DOHH2 (cell line): ENCODE results near the gene COX7A2L.

Experiments
- H3F3A ChIP-seq: fragments of 200-600 bp; sonication (generic), shearing (Covaris generic); 2 replicates; pipeline ENCODE4 v1.6.0; 2016; ENCODE audit warnings: antibody characterized with exemption, mild to moderate bottlenecking; ENCODE audit not compliant: control insufficient read depth, insufficient read depth
- H3K27ac ChIP-seq: fragments of 200-600 bp; sonication (generic); 2 replicates; pipeline ENCODE4 v1.5.1; 2014; ENCODE audit warnings: low read depth, mild to moderate bottlenecking, low read length, moderate library complexity
- H3K27me3 ChIP-seq: fragments of 200-600 bp; sonication (generic); 2 replicates; pipeline ENCODE4 v1.6.1; 2014; ENCODE audit warnings: mild to moderate bottlenecking, low read length, mixed read lengths; ENCODE audit not compliant: control insufficient read depth
- H3K36me3 ChIP-seq: fragments of 200-600 bp; sonication (generic); 2 replicates; pipeline ENCODE4 v1.6.1; 2014; ENCODE audit warnings: mild to moderate bottlenecking, low read length, moderate library complexity, mixed read lengths; ENCODE audit not compliant: control insufficient read depth
- H3K4me1 ChIP-seq: fragments of 200-600 bp; sonication (generic); 2 replicates; pipeline ENCODE4 v1.6.1; 2014; ENCODE audit warnings: mild to moderate bottlenecking, low read length, mixed read lengths; ENCODE audit not compliant: control insufficient read depth
- H3K4me2 ChIP-seq: fragments of 200-600 bp; sonication (generic); 2 replicates; pipeline ENCODE4 v1.6.0; 2014; ENCODE audit warnings: mild to moderate bottlenecking, low read length, moderate library complexity
- H3K4me3 ChIP-seq: fragments of 200-600 bp; sonication (generic); 2 replicates; pipeline ENCODE4 v1.5.1; 2014; ENCODE audit warnings: mild to moderate bottlenecking, low read length, mixed read lengths
- H3K79me2 ChIP-seq: fragments of 200-600 bp; sonication (generic); 2 replicates; pipeline ENCODE4 v1.6.1; 2014; ENCODE audit warnings: mild to moderate bottlenecking, low read length, mixed read lengths; ENCODE audit not compliant: control insufficient read depth
- H3K9me2 ChIP-seq: fragments of 200-600 bp; sonication (generic); replicated peaks from 2 replicates; pipeline ENCODE4 v1.6.1; 2014; ENCODE audit warnings: mild to moderate bottlenecking, low read length, mixed read lengths; ENCODE audit not compliant: control insufficient read depth
- H3K9me3 ChIP-seq: fragments of 200-600 bp; sonication (generic); 2 replicates; pipeline ENCODE4 v1.6.1; 2014; ENCODE audit warnings: antibody characterized with exemption, low read length, mixed read lengths; ENCODE audit not compliant: control insufficient read depth, insufficient read depth
- H4K20me1 ChIP-seq: fragments of 200-600 bp; sonication (generic); 2 replicates; pipeline ENCODE4 v1.6.0; 2014; ENCODE audit warnings: low read depth, mild to moderate bottlenecking, antibody characterized with exemption, low read length, moderate library complexity; ENCODE audit not compliant: control insufficient read depth, insufficient read depth
- EZH2phosphoT487 ChIP-seq: fragments of 200-600 bp; sonication (generic); IDR thresholded peaks from 2 replicates; pipeline ENCODE4 v1.6.1; 2017; ENCODE audit warnings: borderline replicate concordance, mild to moderate bottlenecking, antibody characterized with exemption, low read length, moderate library complexity, mixed read lengths
- TF ChIP-seq, protein P1 (sequence below): fragments of 200-600 bp; sonication (generic); IDR thresholded peaks from one replicate; pipeline ENCODE4 v1.5.1; 2014; ENCODE audit warnings: antibody characterized with exemption, mild to moderate bottlenecking, low read depth, low read length; ENCODE audit not compliant: poor library complexity, severe bottlenecking

Gene COX7A2L

DNA sequence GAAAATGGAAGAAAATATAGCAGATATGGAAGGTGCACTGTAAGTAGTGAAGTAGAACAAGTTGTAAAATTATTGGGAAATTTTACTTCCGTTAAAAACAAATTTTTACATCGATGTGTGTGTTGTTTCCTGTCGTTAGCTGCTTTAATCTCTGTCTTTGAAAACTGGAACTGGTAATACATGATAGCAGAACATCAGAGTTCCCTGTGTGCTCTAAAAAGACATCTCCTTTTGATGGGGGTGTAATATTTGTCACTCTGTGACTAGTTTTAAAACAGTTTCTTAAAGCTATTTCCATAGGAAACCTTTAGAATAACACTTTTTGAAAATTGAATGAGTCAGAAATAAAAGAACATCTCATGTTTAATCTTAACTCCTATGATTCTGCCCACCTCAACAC, 43.5 kb downstream of the COX7A2L start:
- H3K79me2 ChIP-seq: no peaks in the 10 kb centered on the region
- H3K4me3 ChIP-seq: no peak overlapping the region
- no peaks in the 10 kb centered on the region for H3K9me2 ChIP-seq
- H3K4me1 ChIP-seq: no peaks in the 10 kb centered on the region
- H3K36me3 ChIP-seq: no peaks in the 10 kb centered on the region; the same call in 1 of the 2 replicates
- no peak overlapping the region for H3K4me2 ChIP-seq
- no peaks in the 10 kb centered on the region for H4K20me1 ChIP-seq
- H3F3A ChIP-seq: no peaks in the 10 kb centered on the region
- H3K27ac ChIP-seq: no peak overlapping the region
- no peaks in the 10 kb centered on the region for H3K27me3 ChIP-seq
- no peaks in the 10 kb centered on the region for H3K9me3 ChIP-seq
- TF ChIP-seq, protein P1, sequence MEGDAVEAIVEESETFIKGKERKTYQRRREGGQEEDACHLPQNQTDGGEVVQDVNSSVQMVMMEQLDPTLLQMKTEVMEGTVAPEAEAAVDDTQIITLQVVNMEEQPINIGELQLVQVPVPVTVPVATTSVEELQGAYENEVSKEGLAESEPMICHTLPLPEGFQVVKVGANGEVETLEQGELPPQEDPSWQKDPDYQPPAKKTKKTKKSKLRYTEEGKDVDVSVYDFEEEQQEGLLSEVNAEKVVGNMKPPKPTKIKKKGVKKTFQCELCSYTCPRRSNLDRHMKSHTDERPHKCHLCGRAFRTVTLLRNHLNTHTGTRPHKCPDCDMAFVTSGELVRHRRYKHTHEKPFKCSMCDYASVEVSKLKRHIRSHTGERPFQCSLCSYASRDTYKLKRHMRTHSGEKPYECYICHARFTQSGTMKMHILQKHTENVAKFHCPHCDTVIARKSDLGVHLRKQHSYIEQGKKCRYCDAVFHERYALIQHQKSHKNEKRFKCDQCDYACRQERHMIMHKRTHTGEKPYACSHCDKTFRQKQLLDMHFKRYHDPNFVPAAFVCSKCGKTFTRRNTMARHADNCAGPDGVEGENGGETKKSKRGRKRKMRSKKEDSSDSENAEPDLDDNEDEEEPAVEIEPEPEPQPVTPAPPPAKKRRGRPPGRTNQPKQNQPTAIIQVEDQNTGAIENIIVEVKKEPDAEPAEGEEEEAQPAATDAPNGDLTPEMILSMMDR: no peak
- TF ChIP-seq EZH2phosphoT487: no peak

DNA sequence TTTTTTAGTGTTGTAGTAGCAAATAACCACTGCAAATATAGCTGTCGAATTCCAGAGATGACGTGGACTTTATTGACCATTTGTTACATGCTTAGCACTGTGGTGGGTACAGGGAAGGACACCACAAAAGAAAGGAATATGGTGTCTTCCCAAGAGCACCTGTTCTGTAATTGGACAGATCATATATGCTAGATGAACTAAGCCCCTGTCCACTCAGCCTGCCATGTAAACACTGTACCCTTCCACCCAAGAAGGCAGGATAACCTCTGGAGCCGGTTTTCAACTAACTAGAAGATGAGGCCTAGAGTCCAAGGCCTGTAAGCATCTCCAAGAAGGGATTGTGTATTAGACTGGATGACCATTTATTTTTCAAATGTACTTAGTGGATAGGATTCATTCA, 44.1 kb downstream of the COX7A2L start:
- no peak overlapping the region for H3K4me2 ChIP-seq
- TF ChIP-seq EZH2phosphoT487: no peak
- TF ChIP-seq, protein P1: no peak
- no peaks in the 10 kb centered on the region for H4K20me1 ChIP-seq
- H3K4me3 ChIP-seq: no peak overlapping the region
- no peaks in the 10 kb centered on the region for H3K79me2 ChIP-seq
- H3K27me3 ChIP-seq: no peaks in the 10 kb centered on the region
- no peaks in the 10 kb centered on the region for H3F3A ChIP-seq
- no peak overlapping the region for H3K27ac ChIP-seq
- no peaks in the 10 kb centered on the region for H3K9me3 ChIP-seq
- no peaks in the 10 kb centered on the region; the same call in 1 of the 2 replicates for H3K36me3 ChIP-seq
- no peaks in the 10 kb centered on the region for H3K4me1 ChIP-seq
- no peaks in the 10 kb centered on the region for H3K9me2 ChIP-seq

DNA sequence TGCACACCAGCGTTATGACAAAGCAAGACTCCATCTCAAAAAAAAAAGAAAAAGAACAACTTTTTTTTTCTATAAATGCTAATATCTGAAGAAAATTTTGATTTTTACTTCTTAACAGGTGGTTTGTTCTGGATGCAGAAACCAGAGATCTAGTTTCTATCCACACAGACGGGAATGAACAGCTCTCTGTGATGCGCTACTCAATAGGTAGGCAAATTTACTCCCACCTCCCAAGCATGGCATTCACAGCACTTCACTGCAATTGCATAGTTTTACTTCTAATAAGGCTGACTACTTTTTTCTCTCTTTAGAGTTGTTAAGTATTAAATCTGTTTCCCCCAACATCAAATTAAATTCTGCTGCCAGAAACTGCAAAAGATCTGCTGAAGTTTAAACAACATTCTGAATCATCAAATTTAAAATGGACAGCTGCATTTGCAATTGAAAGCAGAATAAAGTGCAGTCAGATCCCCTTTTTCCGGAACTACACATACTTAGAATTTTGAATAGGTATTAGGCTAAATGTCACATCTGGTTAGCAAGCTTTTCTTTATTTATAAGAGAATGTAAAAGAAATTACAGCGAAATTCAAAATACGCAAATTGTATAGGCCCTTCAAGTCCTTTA, 45.1 kb downstream of the COX7A2L start:
- Histone ChIP-seq H3K9me2 (no peaks in the 10 kb centered on the region), H3F3A (no peaks in the 10 kb centered on the region), H3K9me3 (no peaks in the 10 kb centered on the region), H3K27me3 (no peaks in the 10 kb centered on the region), H3K4me2 (no peak overlapping the region), H3K4me1 (no peaks in the 10 kb centered on the region), H3K4me3 (no peak overlapping the region), H4K20me1 (no peaks in the 10 kb centered on the region), H3K79me2 (no peaks in the 10 kb centered on the region), H3K36me3 (no peaks in the 10 kb centered on the region; the same call in 1 of the 2 replicates), H3K27ac (no peak overlapping the region)
- TF ChIP-seq, protein P1: no peak
- TF ChIP-seq EZH2phosphoT487: no peak
